Gastroesophageal sphincter (tissue), 4 donors: Measurements from ENCODE around the gene ID4. TPM values are rescaled to one million over a fixed set of nuclear protein-coding genes. Genes with fewer than 3 reads are reported as not detected.

Source experiments
- ATAC-seq: fragments of 150-250 bp; one replicate; pipeline ENCODE4 v1.9.1; 2016; ENCODE audit warnings: mild to moderate bottlenecking, moderate library complexity
- H3K27ac ChIP-seq, 4 donors: fragments of 200-600 bp; sonication (generic) in 3 of 4; 1 replicate in 3 of 4; 2 replicates in 1 of 4; pipeline ENCODE4 v1.5.1; 2016 to 2019
- H3K27me3 ChIP-seq: fragments of 200-600 bp; sonication (generic); one replicate; pipeline ENCODE4 v1.5.1; 2019
- H3K36me3 ChIP-seq, 2 donors: fragments of 200-600 bp; sonication (generic); one replicate each; pipeline ENCODE4 v1.5.1; 2019; ENCODE audit warnings: control low read depth in 1 of 2
- H3K4me1 ChIP-seq, 3 donors: fragments of 200-600 bp; sonication (generic); 1 replicate in 2 of 3; 2 replicates in 1 of 3; pipeline ENCODE4 v1.5.1; 2016 to 2019; ENCODE audit warnings: control low read depth in 2 of 3
- H3K4me3 ChIP-seq, 2 donors: fragments of 200-600 bp; sonication (generic); one replicate each; pipeline ENCODE4 v1.5.1; 2019; ENCODE audit warnings: mild to moderate bottlenecking in 1 of 2, moderate library complexity in 1 of 2
- H3K9me3 ChIP-seq, 3 donors: fragments of 200-600 bp; sonication (generic); one replicate each; pipeline ENCODE4 v1.5.1; 2017 to 2019; ENCODE audit warnings: control low read depth in 2 of 3
- CTCF ChIP-seq, 4 experiments: fragments of 200-600 bp in 2 of 4; fragments of 450-650 bp in 2 of 4; sonication (generic) in 1 of 4; IDR thresholded peaks; one replicate each; pipeline ENCODE4 v1.5.1; 2017 to 2019; ENCODE audit warnings: antibody characterized with exemption in 4 of 4, mild to moderate bottlenecking in 2 of 4, moderate library complexity in 2 of 4
- EP300 ChIP-seq: sonication (generic); formaldehyde crosslinking; IDR thresholded peaks from one replicate; pipeline ENCODE4 v1.6.1; 2017; ENCODE audit warnings: antibody characterized with exemption, mild to moderate bottlenecking
- POLR2A ChIP-seq, 2 donors: fragments of 450-650 bp; IDR thresholded peaks; one replicate each; pipeline ENCODE4 v1.6.1; 2017; ENCODE audit warnings: antibody characterized with exemption in 2 of 2, mild to moderate bottlenecking in 2 of 2, moderate library complexity in 1 of 2
- POLR2AphosphoS5 ChIP-seq: sonication (generic); formaldehyde crosslinking; IDR thresholded peaks from one replicate; pipeline ENCODE4 v1.6.1; 2017; ENCODE audit warnings: antibody characterized with exemption
- WGBS, 2 donors: methylation state at CpG; one replicate each; pipeline ENCODE4 v1.1.5; 2018; ENCODE audit warnings: low coverage in 1 of 2; 5-methylcytosine and 5-hydroxymethylcytosine counted together
- total RNA-seq, 4 donors: library from RNA; depleted of rRNA; stranded (reverse); fragments of >200 nt; gene quantifications; one replicate each; pipeline ENCODE4 v1.1.0, GENCODE V29; 2016

The ID4 gene
- total RNA-seq, 4 donors from 2014 or later = 51.3 to 137 (median 63.6) TPM

- ATAC-seq = no peak
- no peaks in the 10 kb centered on the region for H3K27me3 ChIP-seq
These were observed 42.5 kb downstream of the ID4 start for GRCh38 chr6:19879663-19880062.

GRCh38 chr6:19880066-19880465 lies 42.9 kb downstream of the ID4 start:
- Histone ChIP-seq H3K4me3 (no peak overlapping the region), H3K36me3 (no peaks in the 10 kb centered on the region), H3K4me1 (no peaks in the 10 kb centered on the region), H3K27ac (no peak overlapping the region), H3K27me3 (no peaks in the 10 kb centered on the region), H3K9me3 (no peaks in the 10 kb centered on the region)
- 67 to 88% methylated on average over 2 of the region's 2 CpGs for WGBS, 2 donors
- no peak for ATAC-seq
- TF ChIP-seq CTCF (IDR thresholded peaks at IDR 0.05) (no peak), POLR2AphosphoS5 (no peak), EP300 (no peak), POLR2A (IDR thresholded peaks at IDR 0.05) (no peak)

More at GRCh38 chr6:19879663-19880062, 42.5 kb downstream of the ID4 start:
- Histone ChIP-seq H3K9me3 (no peaks in the 10 kb centered on the region), H3K4me3 (no peak overlapping the region), H3K36me3 (no peaks in the 10 kb centered on the region), H3K4me1 (no peaks in the 10 kb centered on the region), H3K27ac (no peak overlapping the region)
- 0 to 6% methylated on average over 1 of the region's 1 CpG for WGBS, 2 donors
- TF ChIP-seq POLR2A (IDR thresholded peaks at IDR 0.05) (no peak), EP300 (no peak), POLR2AphosphoS5 (no peak), CTCF (IDR thresholded peaks at IDR 0.05) (no peak)

- Histone ChIP-seq H3K4me3 (no peak overlapping the region), H3K36me3 (no peaks in the 10 kb centered on the region), H3K9me3 (peaks cover 0 to 7% (median 0%) of the 10 kb centered on the region in 3 donors), H3K27me3 (no peaks in the 10 kb centered on the region), H3K4me1 (no peaks in the 10 kb centered on the region), H3K27ac (no peak overlapping the region)
- ATAC-seq = no peak
- WGBS, 2 donors = 76 to 93% methylated on average over 5 of the region's 5 CpGs
- TF ChIP-seq POLR2AphosphoS5 (no peak), EP300 (no peak), POLR2A (IDR thresholded peaks at IDR 0.05) (no peak), CTCF (IDR thresholded peaks at IDR 0.05) (no peak)
These were observed 54.3 kb downstream of the ID4 start for GRCh38 chr6:19891451-19891850.
